ENCODE results near the gene RNASE12. TPM values are rescaled to one million over a fixed set of nuclear protein-coding genes. Genes with fewer than 3 reads are reported as not detected.
"Not testable (repeated sequence)": the region's sequence is repeated elsewhere in the genome, so short reads cannot be mapped to it uniquely, and the experiment has no call there.

The RNASE12 gene
- total and polyA plus RNA-seq, 7 donors = not detected

- intact Hi-C loops (cut with DNase I) = no loop called here
- 71 to 80% (median 76%) methylated on average over 5 of the region's 5 CpGs for WGBS, 3 donors
- DNase-seq (no peak), ATAC-seq (no peak)
- H3K27me3 ChIP-seq (ENCODE audit: insufficient read depth in 3 of 3, low read length in 2 of 3) = peaks cover 0 to 2% (median 0%) of the 10 kb centered on the region in 3 donors
- H3K27ac ChIP-seq = no peak overlapping the region
- H3K4me1 ChIP-seq = no peaks in the 10 kb centered on the region
- no peak overlapping the region for H3K4me3 ChIP-seq
- H3K9me3 ChIP-seq = no peaks in the 10 kb centered on the region
- no peak for TF ChIP-seq CTCF (IDR thresholded peaks at IDR 0.05)
- no peaks in the 10 kb centered on the region for H3K36me3 ChIP-seq (ENCODE audit: insufficient read depth in 1 of 2, low read depth in 1 of 2)
These were observed 7.3 kb downstream of the RNASE12 start for GRCh38 chr14:20583908-20584307.

GRCh38 chr14:20583142-20583541 is 8.0 kb downstream of the RNASE12 start:
- H3K36me3 ChIP-seq (ENCODE audit: insufficient read depth in 1 of 2, low read depth in 1 of 2) = no peaks in the 10 kb centered on the region
- intact Hi-C loops (cut with DNase I) = no loop called here

GRCh38 chr14:20580242-20580641 is 10.9 kb downstream of the RNASE12 start:
- no peak for TF ChIP-seq CTCF (IDR thresholded peaks at IDR 0.05)
- Histone ChIP-seq H3K36me3 (ENCODE audit: insufficient read depth in 1 of 2, low read depth in 1 of 2) (no peaks in the 10 kb centered on the region), H3K27me3 (ENCODE audit: insufficient read depth in 3 of 3, low read length in 2 of 3) (peaks cover 0 to 2% (median 0%) of the 10 kb centered on the region in 3 donors), H3K4me1 (no peaks in the 10 kb centered on the region), H3K9me3 (no peaks in the 10 kb centered on the region), H3K27ac (no peak overlapping the region), H3K4me3 (no peak overlapping the region)
- DNase-seq (no peak), ATAC-seq (no peak)
- 79 to 84% (median 83%) methylated on average over 4 of the region's 4 CpGs for WGBS, 3 donors
- intact Hi-C loops (cut with DNase I) = no loop called here

More at GRCh38 chr14:20583142-20583541, 8.0 kb downstream of the RNASE12 start:
- no peak overlapping the region for H3K4me3 ChIP-seq
- peaks cover 0 to 2% (median 0%) of the 10 kb centered on the region in 3 donors for H3K27me3 ChIP-seq (ENCODE audit: insufficient read depth in 3 of 3, low read length in 2 of 3)
- TF ChIP-seq CTCF (IDR thresholded peaks at IDR 0.05) = no peak
- no peak overlapping the region for H3K27ac ChIP-seq
- DNase-seq (no peak), ATAC-seq (no peak)
- H3K4me1 ChIP-seq = no peaks in the 10 kb centered on the region
- H3K9me3 ChIP-seq = no peaks in the 10 kb centered on the region

- Histone ChIP-seq H3K27me3 (ENCODE audit: insufficient read depth in 3 of 3, low read length in 2 of 3) (peaks cover 0 to 2% (median 0%) of the 10 kb centered on the region in 3 donors), H3K4me1 (no peaks in the 10 kb centered on the region), H3K4me3 (no peak overlapping the region), H3K36me3 (ENCODE audit: insufficient read depth in 1 of 2, low read depth in 1 of 2) (no peaks in the 10 kb centered on the region), H3K27ac (no peak overlapping the region), H3K9me3 (no peaks in the 10 kb centered on the region)
- 66 to 76% (median 67%) methylated on average over 14 of the region's 14 CpGs for WGBS, 3 donors
- no peak for TF ChIP-seq CTCF (IDR thresholded peaks at IDR 0.05)
- intact Hi-C loops (cut with DNase I) = no loop called here
- DNase-seq = no peak
- ATAC-seq = no peak
These were observed 12.2 kb downstream of the RNASE12 start for GRCh38 chr14:20578784-20579502.

GRCh38 chr14:20578325-20578724 is 12.9 kb downstream of the RNASE12 start:
- H3K27ac ChIP-seq = no peak overlapping the region
- no peak for DNase-seq
- no peak overlapping the region for H3K4me3 ChIP-seq
- no peak for ATAC-seq
- H3K27me3 ChIP-seq (ENCODE audit: insufficient read depth in 3 of 3, low read length in 2 of 3) = peaks cover 0 to 2% (median 0%) of the 10 kb centered on the region in 3 donors
- no peaks in the 10 kb centered on the region for H3K36me3 ChIP-seq (ENCODE audit: insufficient read depth in 1 of 2, low read depth in 1 of 2)
- no peaks in the 10 kb centered on the region for H3K4me1 ChIP-seq
- WGBS, 3 donors = 60 to 69% (median 66%) methylated on average over 3 of the region's 3 CpGs
- TF ChIP-seq CTCF (IDR thresholded peaks at IDR 0.05) = no peak
- intact Hi-C loops (cut with DNase I) = no loop called here
- H3K9me3 ChIP-seq = no peaks in the 10 kb centered on the region

GRCh38 chr14:20572382-20572990 is 18.7 kb downstream of the RNASE12 start:
- DNase-seq; H3K4me3 ChIP-seq; H3K4me1 ChIP-seq; intact Hi-C loops (cut with DNase I); H3K27me3 ChIP-seq (ENCODE audit: insufficient read depth in 3 of 3, low read length in 2 of 3); ATAC-seq; H3K27ac ChIP-seq; H3K36me3 ChIP-seq (ENCODE audit: insufficient read depth in 1 of 2, low read depth in 1 of 2): not testable (repeated sequence)
- WGBS, 3 donors = 66 to 74% (median 68%) methylated on average over 4 of the region's 4 CpGs
- H3K9me3 ChIP-seq = peaks cover 14% of the 10 kb centered on the region

GRCh38 chr14:20570720-20571119 is 20.5 kb downstream of the RNASE12 start:
- H3K4me1 ChIP-seq; intact Hi-C loops (cut with DNase I); DNase-seq; H3K27ac ChIP-seq; ATAC-seq; H3K4me3 ChIP-seq; H3K27me3 ChIP-seq (ENCODE audit: insufficient read depth in 3 of 3, low read length in 2 of 3); H3K36me3 ChIP-seq (ENCODE audit: insufficient read depth in 1 of 2, low read depth in 1 of 2): not testable (repeated sequence)
- H3K9me3 ChIP-seq = peaks cover 14% of the 10 kb centered on the region
- 43 to 80% (median 59%) methylated on average over 1 of the region's 1 CpG for WGBS, 3 donors

Data from psoas muscle (tissue), 8 donors.